Measurements from ENCODE around the gene ALDH16A1.

ALDH16A1 gene

GRCh38 chr19:49474542-49474924, 21.5 kb downstream of the ALDH16A1 start:
- H3K9me3 Mint-ChIP-seq, result no peaks in the 10 kb centered on the region
- H3K27me3 Mint-ChIP-seq (ENCODE audit: low read depth, poor library complexity), result peaks cover 18% of the 10 kb centered on the region
- H3K4me3 Mint-ChIP-seq, result peak overlapping the region; percentile 61
- no peak overlapping the region for H3K27ac Mint-ChIP-seq
- no peak for TF ChIP-seq CTCF (IDR thresholded peaks at IDR 0.05)
- DNase-seq, result no peak
- peaks cover 8% of the 10 kb centered on the region for H3K36me3 Mint-ChIP-seq (ENCODE audit: low read depth)
- H3K4me1 Mint-ChIP-seq, result peaks cover 23% of the 10 kb centered on the region

GRCh38 chr19:49475191-49475917, 22.3 kb downstream of the ALDH16A1 start:
- Mint-ChIP-seq H3K27ac (no peak overlapping the region), H3K36me3 (ENCODE audit: low read depth) (peaks cover 7% of the 10 kb centered on the region), H3K4me1 (peaks cover 23% of the 10 kb centered on the region), H3K27me3 (ENCODE audit: low read depth, poor library complexity) (peaks cover 18% of the 10 kb centered on the region), H3K9me3 (no peaks in the 10 kb centered on the region), H3K4me3 (peak overlapping the region; percentile 61)
- TF ChIP-seq CTCF (IDR thresholded peaks at IDR 0.05), result no peak
- DNase-seq, result no peak

GRCh38 chr19:49475995-49476880, 23.2 kb downstream of the ALDH16A1 start:
- peaks cover 29% of the 10 kb centered on the region for H3K4me1 Mint-ChIP-seq
- no peaks in the 10 kb centered on the region for H3K36me3 Mint-ChIP-seq (ENCODE audit: low read depth)
- H3K27ac Mint-ChIP-seq, result peak overlapping the region; percentile 75
- H3K27me3 Mint-ChIP-seq (ENCODE audit: low read depth, poor library complexity), result peaks cover 18% of the 10 kb centered on the region
- peak; percentile 86 for DNase-seq
- no peaks in the 10 kb centered on the region for H3K9me3 Mint-ChIP-seq
- TF ChIP-seq CTCF (IDR thresholded peaks at IDR 0.05), result peak; percentile 60
- peak overlapping the region; percentile 9 for H3K4me3 Mint-ChIP-seq

GRCh38 chr19:49479975-49480628, 27.1 kb downstream of the ALDH16A1 start:
- no peak overlapping the region for H3K27ac Mint-ChIP-seq
- no peak for TF ChIP-seq CTCF (IDR thresholded peaks at IDR 0.05)
- H3K9me3 Mint-ChIP-seq, result no peaks in the 10 kb centered on the region
- H3K4me3 Mint-ChIP-seq, result no peak overlapping the region
- H3K4me1 Mint-ChIP-seq, result peaks cover 24% of the 10 kb centered on the region
- H3K36me3 Mint-ChIP-seq (ENCODE audit: low read depth), result no peaks in the 10 kb centered on the region
- no peak for DNase-seq
- peaks cover 9% of the 10 kb centered on the region for H3K27me3 Mint-ChIP-seq (ENCODE audit: low read depth, poor library complexity)

- Mint-ChIP-seq H3K36me3 (ENCODE audit: low read depth) (no peaks in the 10 kb centered on the region), H3K27ac (peak overlapping the region; percentile 87), H3K9me3 (no peaks in the 10 kb centered on the region), H3K27me3 (ENCODE audit: low read depth, poor library complexity) (no peaks in the 10 kb centered on the region), H3K4me3 (no peak overlapping the region), H3K4me1 (peaks cover 13% of the 10 kb centered on the region)
- no peak for DNase-seq
- no peak for TF ChIP-seq CTCF (IDR thresholded peaks at IDR 0.05)
Observed at GRCh38 chr19:49481020-49481683, 28.1 kb downstream of the ALDH16A1 start.

Measured in nephron progenitor cell (in vitro differentiated cells).